ENCODE measurements around the gene PLA2G15. TPM values are rescaled to one million over a fixed set of nuclear protein-coding genes. Genes with fewer than 3 reads are reported as not detected.
A peak's percentile ranks its signal among the peaks of the same experiment; 100 is the strongest.

Gene PLA2G15
- polyA plus RNA-seq, 3 donors: 23.1 to 26.6 (median 23.2) TPM

DNA sequence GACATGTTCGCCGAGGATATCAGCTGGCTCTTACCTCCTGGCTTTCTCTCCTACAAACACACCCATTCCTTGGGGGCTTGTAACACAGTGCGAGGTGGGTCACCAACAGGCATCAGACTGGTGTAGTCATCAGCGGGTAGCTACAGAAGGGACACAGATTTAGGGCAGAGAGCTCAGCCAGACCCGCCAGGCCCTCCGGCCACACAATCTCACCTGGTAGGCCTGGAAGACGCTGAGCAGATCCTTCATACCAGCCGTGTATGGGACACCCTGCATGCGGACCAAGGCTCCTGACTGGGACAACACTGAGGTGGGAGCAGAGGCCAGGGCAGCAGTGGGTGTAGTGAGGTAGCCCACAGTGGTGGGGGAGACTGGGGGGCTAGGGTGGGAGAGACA, 15.0 kb upstream of the PLA2G15 start:
- DNase-seq: no peak

DNA sequence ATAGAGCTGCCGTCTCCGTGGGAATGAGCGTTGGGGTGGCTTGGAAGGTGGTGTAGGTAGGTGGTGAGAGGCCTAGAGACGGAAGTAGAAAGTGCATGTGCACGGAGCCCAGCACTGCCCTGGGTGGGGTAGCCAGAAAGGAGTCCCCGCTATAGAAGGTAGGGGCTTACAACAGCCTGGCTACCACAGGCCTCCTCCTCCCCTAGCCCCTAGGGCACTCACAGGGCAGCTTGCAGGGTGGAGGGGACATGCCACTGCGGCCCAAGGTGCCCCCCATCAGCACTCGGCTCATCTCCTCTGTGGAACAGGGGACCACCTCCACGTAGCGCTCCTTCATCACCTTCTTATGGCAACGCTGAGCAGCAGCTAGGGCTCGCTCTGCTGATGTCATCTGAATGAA, 14.2 kb upstream of the PLA2G15 start:
- DNase-seq: no peak

GRCh38 chr16:68231384-68232136, 13.6 kb upstream of the PLA2G15 start:
- DNase-seq: no peak

DNA sequence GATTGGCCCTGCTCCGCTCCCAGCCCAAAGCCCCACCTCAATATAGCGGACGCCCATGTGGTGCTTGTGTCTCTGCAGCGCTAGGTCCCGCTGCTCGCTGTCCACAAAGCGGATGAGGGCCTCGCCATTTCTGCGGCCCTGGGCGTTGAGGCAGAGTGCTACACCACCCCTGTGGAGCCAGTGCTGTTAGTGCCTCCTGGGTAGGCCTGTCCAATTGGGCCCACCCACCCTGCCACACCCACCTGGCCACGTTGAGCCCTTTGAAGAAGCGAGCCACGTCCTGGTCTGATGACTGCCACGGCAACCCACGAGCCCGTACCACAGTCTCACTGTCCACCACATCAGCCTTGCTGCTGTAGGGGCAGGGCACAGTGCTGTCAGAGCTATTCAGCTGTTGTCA, 12.8 kb upstream of the PLA2G15 start:
- no peak for DNase-seq

GRCh38 chr16:68233085-68233834, 11.9 kb upstream of the PLA2G15 start:
- DNase-seq: no peak

- no peak for DNase-seq
Observed at GRCh38 chr16:68233835-68234187, 11.4 kb upstream of the PLA2G15 start.

DNA sequence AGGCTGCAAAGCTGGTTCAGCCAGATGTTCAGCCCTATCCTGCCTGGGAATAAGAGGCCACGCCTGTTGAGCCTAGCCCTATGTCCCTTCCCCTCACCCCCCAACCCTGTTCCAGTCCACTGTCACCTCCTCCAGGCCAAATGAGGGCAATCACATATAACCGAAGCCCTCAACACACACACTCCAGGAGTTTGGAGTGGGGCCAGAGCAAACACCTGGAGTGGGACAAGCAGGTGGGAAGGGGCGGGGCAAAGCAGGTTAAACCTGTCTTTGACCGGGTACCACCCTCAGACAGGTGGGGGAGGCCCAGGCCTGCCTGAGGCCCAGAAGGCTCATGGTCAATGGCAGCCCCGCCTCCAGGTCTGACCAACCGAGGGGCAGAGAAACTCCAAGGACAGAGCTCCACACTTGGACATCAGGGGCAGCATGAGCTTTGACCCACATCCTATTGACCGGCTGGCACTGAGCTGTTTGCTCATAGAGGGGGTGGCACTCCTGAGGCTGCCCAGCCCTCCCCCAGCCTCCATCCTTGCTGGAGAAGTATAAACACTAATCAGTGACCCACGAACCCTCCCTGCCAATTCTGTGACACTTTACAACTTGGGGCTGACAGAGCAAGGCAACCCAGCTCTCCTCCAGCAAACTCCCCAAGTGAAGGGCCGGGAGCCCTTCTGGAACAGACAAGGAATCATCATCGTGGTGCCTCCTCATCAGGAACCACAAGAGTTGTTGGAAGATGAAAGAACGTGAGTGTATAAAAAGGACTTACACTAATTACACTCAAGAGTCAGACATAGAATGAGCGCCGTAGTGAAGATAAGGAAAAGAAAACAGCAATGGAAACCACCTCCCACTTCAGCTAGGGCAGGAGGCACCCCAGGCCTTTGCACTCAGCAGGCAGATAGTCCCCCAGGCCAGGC, 10.7 kb upstream of the PLA2G15 start:
- peak; percentile 69 for DNase-seq

DNA sequence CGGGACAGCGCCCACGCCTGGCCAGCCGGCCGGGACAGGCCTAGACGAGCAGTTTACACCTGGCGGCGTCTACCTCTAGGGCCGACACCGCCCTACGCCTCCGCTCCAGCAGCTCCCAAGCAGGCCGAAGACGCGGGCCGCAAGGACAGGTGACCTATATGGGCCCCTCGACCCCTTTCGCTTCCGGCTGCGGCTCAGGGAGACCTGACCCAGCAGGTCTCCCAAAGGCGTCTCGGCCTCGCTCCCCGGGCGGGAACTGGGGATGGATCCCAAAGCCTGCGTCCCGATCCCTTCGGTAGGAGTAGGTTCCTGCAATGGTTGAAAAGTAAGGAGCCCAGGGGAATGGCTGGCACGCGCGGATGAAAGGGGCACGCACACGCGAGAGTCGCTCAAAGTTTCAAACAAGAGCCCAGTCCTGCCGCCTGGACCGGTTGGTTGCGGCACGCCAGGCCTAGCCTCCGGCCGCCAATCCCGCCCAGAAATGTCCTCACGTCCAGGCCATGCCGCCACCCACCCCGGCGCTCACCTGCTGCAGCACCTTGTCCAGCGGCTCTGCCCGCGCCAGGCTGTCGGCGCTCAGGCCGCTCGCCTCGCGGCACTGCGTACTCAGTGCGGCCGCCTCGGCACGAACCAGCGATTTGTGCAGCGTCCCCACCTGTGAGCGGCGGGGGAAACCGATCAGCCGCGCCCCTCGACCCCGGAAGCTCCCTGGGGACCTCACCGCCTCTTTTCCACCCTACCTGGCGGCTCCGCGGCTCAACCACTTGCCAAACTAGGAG, 9.9 kb upstream of the PLA2G15 start:
- peak; percentile 15 for DNase-seq

DNA sequence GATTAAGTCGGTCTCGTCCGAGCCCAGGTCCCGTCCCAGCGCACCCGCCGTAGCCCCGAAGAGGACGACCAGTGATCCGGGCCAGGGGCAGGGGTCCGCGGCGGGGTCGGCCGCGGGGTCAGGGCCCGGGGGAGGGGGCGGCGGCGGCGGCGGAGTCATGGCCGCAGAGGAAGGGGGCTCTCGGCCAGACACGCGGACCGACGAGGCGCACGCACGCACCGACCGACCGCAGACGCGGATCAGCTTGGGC, 9.4 kb upstream of the PLA2G15 start, which contains the start of gene ESRP2:
Gene ESRP2 (minus strand): TSS at position 241 of the 250 bp plus-strand sequence. CDS start 82 bp downstream, at position 159.
- DNase-seq: no peak

- DNase-seq: peak; percentile 58
Observed at GRCh38 chr16:68236137-68236825, 8.9 kb upstream of the PLA2G15 start.

DNA sequence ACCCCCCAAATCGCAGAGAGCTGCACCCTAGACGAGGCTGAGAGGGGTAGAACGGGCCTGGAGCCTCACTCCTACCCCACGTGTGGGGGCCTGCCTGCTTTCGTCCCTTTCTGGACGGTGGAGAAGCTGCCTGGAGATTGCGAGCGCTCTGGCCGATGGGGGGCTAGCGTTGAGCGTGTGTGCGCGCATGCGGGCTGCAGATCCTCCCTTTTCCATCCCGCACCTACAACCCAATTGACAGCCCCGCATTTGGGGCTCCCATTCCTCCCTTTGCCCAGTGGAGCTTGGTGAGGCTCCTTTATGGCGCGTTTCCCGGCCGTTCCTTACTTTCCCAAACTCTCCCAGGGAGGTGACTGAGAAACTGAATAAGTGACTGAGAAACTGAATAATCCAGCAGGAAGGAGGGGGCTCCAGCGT, 8.3 kb upstream of the PLA2G15 start:
- peak; percentile 12 for DNase-seq

- peak; percentile 99 for DNase-seq
Observed at GRCh38 chr16:68237243-68238028, 7.7 kb upstream of the PLA2G15 start.

- DNase-seq: no peak
Observed at GRCh38 chr16:68238029-68238345, 7.2 kb upstream of the PLA2G15 start.

DNA sequence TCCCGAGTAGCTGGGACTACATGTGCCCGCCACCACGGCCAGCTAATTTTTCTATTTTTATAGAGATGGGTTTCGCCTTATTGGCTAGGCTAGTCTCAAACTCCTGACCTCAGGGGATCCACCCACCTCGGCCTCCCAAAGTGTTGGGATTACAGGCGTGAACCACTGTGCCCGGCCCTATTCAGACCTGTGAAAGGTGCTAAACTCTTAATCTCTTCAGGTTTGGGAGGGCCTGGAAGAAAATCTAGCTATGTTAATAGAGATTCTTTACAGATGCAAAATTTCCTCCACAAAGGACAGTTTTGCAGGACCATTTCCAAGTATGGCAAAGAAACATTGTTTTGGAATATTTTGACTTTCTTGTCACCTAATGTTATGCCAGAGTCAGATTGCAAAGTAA, 3.1 kb upstream of the PLA2G15 start:
- DNase-seq: no peak

DNA sequence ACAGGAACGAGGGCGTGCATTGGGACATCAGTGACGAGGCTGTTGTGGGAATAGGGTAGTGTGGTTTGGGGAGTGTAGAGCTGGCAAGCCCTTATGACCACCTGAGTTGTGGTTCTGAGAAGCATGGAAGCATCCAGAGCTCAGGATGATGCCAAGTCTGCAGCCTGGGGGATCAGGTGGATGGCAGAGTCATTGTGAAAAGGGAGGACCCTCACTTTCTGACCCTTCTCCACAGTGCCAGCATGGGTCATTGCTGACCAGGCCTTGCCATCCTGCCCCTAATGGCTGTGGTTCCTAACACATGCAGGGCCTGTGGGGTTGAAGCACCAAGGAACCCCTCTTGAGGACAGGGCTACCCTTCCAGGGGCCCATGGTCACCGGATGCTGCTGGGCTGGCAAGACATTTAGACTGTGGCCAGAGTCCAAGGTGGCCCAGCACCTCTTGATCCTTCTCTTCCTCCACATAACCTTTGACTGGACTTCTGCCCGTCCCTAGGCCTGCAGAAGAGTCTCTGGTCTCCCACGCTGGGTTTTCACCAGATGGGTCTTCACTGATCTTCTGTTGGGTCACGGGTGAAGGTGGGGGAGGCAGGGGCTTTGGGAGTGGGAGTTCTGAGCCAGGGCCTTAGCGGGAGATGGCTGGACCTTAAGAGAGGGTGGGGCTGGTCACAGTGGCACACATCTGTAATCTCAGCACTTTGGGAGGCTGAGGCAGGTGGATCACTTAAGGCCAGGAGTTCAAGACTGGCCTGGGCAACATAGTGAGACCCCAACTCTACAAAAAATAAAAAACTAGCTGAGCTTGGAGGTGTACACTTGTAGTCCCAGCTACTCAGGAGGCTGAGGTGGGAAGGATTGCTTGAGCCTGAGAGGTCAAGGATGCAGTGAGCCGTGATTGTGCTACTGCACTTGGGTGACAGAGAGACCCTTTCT, 2.0 kb upstream of the PLA2G15 start:
- DNase-seq: no peak

DNA sequence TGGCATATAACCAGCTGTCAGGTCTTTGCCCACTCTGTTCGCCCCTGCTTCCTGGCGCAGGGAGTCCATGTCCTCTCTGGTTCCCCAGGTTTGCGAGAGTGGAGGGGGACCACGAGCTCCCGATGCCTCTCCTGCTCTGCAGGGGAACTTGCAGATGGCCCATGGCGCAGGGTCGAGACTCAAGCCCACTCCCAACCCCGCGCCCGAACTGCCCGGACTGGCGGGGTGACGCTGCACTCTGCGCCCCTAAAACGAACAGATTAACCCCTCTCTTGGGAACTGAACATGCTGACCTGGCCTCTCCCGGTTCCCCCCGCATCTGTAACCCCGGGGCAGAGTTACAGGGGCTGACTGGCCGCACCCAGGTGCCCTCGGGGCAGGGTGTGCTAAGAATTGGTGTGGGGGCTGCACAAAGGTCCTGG, 681 bp upstream of the PLA2G15 start:
- DNase-seq: no peak

- DNase-seq: no peak
Observed at GRCh38 chr16:68246121-68246520, 948 bp downstream of the PLA2G15 start.

DNA sequence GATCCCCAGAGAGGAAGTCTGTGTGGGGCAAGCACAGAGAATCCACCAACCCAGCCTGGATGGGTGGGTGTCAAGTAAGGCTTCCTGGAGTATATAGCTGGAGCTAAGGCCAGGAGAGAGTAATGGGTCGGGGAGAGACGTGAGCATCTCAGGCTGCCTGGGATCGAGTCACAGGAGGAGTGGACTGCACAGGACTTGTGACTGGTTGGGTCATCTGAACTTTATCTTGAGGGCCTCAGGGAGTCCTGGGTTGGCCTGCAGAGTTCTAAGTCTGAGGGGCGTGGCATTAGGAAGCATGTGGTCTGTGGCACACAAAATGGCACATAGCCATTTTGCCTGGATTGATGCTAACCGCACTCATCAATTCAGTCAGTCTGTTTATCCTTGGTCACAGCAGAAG, 1.5 kb downstream of the PLA2G15 start:
- DNase-seq: no peak

DNA sequence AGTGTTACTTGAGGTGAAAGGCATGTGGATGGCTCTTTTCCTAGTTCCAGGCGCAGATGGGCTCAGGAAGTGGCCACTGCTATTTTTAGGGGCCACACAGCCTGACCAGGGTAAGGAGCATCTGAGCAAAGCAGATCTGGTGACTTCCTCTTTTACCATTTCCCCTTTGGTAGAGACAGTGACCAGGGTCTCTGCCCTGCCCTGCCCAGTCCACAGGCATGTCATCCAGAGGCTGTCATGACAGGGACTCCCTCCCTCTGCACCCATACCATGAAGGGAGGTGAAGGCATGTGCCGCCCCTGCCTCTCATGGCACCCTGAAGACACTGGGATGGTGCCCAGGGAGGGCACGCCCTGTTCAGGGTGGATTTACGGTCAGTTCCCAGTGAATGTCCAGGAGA, 2.2 kb downstream of the PLA2G15 start:
- DNase-seq: no peak

Measured in renal pelvis (tissue), 4 donors.